K562 (cell line): ENCODE measurements around the gene MYL9. TPM values are rescaled to one million over a fixed set of nuclear protein-coding genes. Genes with fewer than 3 reads are reported as not detected.
A peak's percentile ranks its signal among the peaks of the same experiment; 100 is the strongest.

Experiments
- CAMTA2 ChIP-seq: fragments of 250-450 bp; sonication (Bioruptor Pico); conservative IDR thresholded peaks from 2 replicates; pipeline ENCODE4 v1.5.1; 2022
- CTBP1 ChIP-seq: fragments of 450-650 bp; IDR thresholded peaks from 2 replicates; pipeline ENCODE4 v1.6.1; 2016; ENCODE audit warnings: borderline replicate concordance
- CXXC5 ChIP-seq: fragments of 250-450 bp; sonication (Bioruptor Pico); IDR thresholded peaks from 2 replicates; pipeline ENCODE4 v1.8.0; 2022; ENCODE audit warnings: inconsistent platforms, mild to moderate bottlenecking, moderate library complexity
- HDAC2 ChIP-seq: fragments of 450-650 bp; IDR thresholded peaks from 2 replicates; pipeline ENCODE4 v1.6.1; 2016; ENCODE audit warnings: mild to moderate bottlenecking
- HLTF ChIP-seq: fragments of 450-650 bp; IDR thresholded peaks from 2 replicates; pipeline ENCODE4 v1.6.1; 2016
- JUND ChIP-seq, 2 experiments: IDR thresholded peaks; 2 replicates in 1 of 2; 3 replicates in 1 of 2; pipeline ENCODE4 v1.6.1; 2011; ENCODE audit warnings: borderline replicate concordance in 2 of 2, low read depth in 2 of 2, low read length in 2 of 2, improper control_type of control experiment in 1 of 2, missing biosample characterization in 1 of 2, missing genetic modification characterization in 1 of 2, missing genetic modification reagents in 1 of 2
- KDM5B ChIP-seq: fragments of 200-600 bp; sonication (generic); IDR thresholded peaks from 2 replicates; pipeline ENCODE4 v1.6.1; 2012; ENCODE audit warnings: low read depth, mild to moderate bottlenecking, moderate library complexity, low read length, control low read depth, inconsistent platforms; ENCODE audit not compliant: insufficient replicate concordance
- NFXL1 ChIP-seq: fragments of 450-650 bp; formaldehyde crosslinking; IDR thresholded peaks from 2 replicates; pipeline ENCODE4 v1.4.0; 2021; ENCODE audit warnings: mild to moderate bottlenecking
- NR0B1 ChIP-seq: fragments of 450-650 bp; IDR thresholded peaks from one replicate; pipeline ENCODE4 v1.6.1; 2018; ENCODE audit warnings: mild to moderate bottlenecking, moderate library complexity; ENCODE audit not compliant: partially characterized antibody
- POLR2B ChIP-seq: fragments of 450-650 bp; IDR thresholded peaks from 2 replicates; pipeline ENCODE4 v1.6.1; 2018; ENCODE audit warnings: low read depth; ENCODE audit not compliant: partially characterized antibody
- SAFB2 ChIP-seq: fragments of 200-400 bp; formaldehyde crosslinking; IDR thresholded peaks from 2 replicates; pipeline ENCODE4 v1.6.1; 2018; ENCODE audit warnings: borderline replicate concordance, low read length, low read depth, moderate library complexity; ENCODE audit not compliant: severe bottlenecking
- TEAD2 ChIP-seq: fragments of 450-650 bp; IDR thresholded peaks from 2 replicates; pipeline ENCODE4 v1.6.1; 2016; ENCODE audit warnings: missing genetic modification characterization, control low read depth, missing compliant biosample characterization
- U2AF2 ChIP-seq: fragments of 200-400 bp; formaldehyde crosslinking; optimal IDR thresholded peaks from 2 replicates; pipeline ENCODE3; 2017; ENCODE audit warnings: low read depth, mild to moderate bottlenecking, low read length
- ZFX ChIP-seq: sonication (generic); formaldehyde crosslinking; IDR thresholded peaks from 2 replicates; pipeline ENCODE4 v1.8.0; 2022; ENCODE audit warnings: mild to moderate bottlenecking, missing genetic modification reagents, moderate library complexity
- ZNF609 ChIP-seq: sonication (generic); formaldehyde crosslinking; IDR thresholded peaks from 2 replicates; pipeline ENCODE4 v1.8.1; 2023; ENCODE audit warnings: missing genetic modification reagents, mild to moderate bottlenecking, borderline replicate concordance
- polyA plus RNA-seq, 8 experiments: library from polyadenylated mRNA; depleted of rRNA in 4 of 8; stranded (reverse) in 5 of 8; unstranded in 3 of 8; fragments of >200 nt; fragmentation: Nextera tagmentation in 2 of 8; fragmentation: Illumina TruSeq in 1 of 8; extraction: Ambion mirVana in 2 of 8; extraction: Trizol in 1 of 8; gene quantifications; 2 replicates each; pipeline versions ENCODE4 v1.2.1 to v1.2.3, GENCODE V29; 2011 to 2014; ENCODE audit warnings: inconsistent platforms in 1 of 8, missing spikeins in 1 of 8
- total RNA-seq, 7 experiments: library from RNA; depleted of rRNA in 6 of 7; stranded (reverse); fragments of >200 nt in 6 of 7; fragmentation: Illumina TruSeq in 2 of 7; extraction: Trizol in 2 of 7; gene quantifications; 2 replicates each; pipeline versions ENCODE4 v1.2.1 to v1.2.3, GENCODE V29; 2011 to 2021; ENCODE audit warnings: low replicate concordance in 1 of 7
- TF ChIP-seq, protein P1 (sequence below): fragments of 250-450 bp; sonication (Bioruptor Pico); IDR thresholded peaks from 2 replicates; pipeline ENCODE4 v1.8.0; 2022; ENCODE audit warnings: inconsistent platforms
- TF ChIP-seq, protein P2 (sequence below): sonication (generic); formaldehyde crosslinking; IDR thresholded peaks from 2 replicates; pipeline ENCODE4 v1.9.0; 2022; ENCODE audit warnings: mild to moderate bottlenecking, missing genetic modification reagents

MYL9 gene
- total and polyA plus RNA-seq, 9 of the 15 experiments (the other 6 are each of a cell fraction or from before 2014, with no cell fraction given) = 0.11 to 3.2 (median 0.81) TPM; not detected in 1

- TF ChIP-seq TEAD2 (tag) (no peak), CTBP1 (peak; percentile 58; the same call in 1 of the 2 replicates), JUND (IDR thresholded peaks at IDR 0.05; ENCODE audit: borderline replicate concordance, low read depth, low read length) (no peak), JUND (tag; IDR thresholded peaks at IDR 0.05; ENCODE audit: borderline replicate concordance, low read depth, low read length) (no peak; the same call in 2 of the 3 replicates), NR0B1 (no peak), ZNF609 (CRISPR knock-in tag) (0 out of 2 replicates have a peak, but pooled peaks have one; percentile 39), CAMTA2 (CRISPR knock-in tag) (no peak), U2AF2 (no peak), CXXC5 (CRISPR knock-in tag) (peak; percentile 85), HLTF (0 out of 2 replicates have a peak, but pooled peaks have one; percentile 58), ZFX (CRISPR knock-in tag) (peak; percentile 80), KDM5B (peak; percentile 42), POLR2B (peak; percentile 27), SAFB2 (no peak), NFXL1 (CRISPR knock-in tag) (no peak), HDAC2 (no peak)
- TF ChIP-seq, protein P1, sequence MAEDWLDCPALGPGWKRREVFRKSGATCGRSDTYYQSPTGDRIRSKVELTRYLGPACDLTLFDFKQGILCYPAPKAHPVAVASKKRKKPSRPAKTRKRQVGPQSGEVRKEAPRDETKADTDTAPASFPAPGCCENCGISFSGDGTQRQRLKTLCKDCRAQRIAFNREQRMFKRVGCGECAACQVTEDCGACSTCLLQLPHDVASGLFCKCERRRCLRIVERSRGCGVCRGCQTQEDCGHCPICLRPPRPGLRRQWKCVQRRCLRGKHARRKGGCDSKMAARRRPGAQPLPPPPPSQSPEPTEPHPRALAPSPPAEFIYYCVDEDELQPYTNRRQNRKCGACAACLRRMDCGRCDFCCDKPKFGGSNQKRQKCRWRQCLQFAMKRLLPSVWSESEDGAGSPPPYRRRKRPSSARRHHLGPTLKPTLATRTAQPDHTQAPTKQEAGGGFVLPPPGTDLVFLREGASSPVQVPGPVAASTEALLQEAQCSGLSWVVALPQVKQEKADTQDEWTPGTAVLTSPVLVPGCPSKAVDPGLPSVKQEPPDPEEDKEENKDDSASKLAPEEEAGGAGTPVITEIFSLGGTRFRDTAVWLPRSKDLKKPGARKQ (CRISPR knock-in tag) = no peak
- TF ChIP-seq, protein P2, sequence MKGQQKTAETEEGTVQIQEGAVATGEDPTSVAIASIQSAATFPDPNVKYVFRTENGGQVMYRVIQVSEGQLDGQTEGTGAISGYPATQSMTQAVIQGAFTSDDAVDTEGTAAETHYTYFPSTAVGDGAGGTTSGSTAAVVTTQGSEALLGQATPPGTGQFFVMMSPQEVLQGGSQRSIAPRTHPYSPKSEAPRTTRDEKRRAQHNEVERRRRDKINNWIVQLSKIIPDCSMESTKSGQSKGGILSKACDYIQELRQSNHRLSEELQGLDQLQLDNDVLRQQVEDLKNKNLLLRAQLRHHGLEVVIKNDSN (CRISPR knock-in tag) = peak; percentile 39; the same call in 1 of the 2 replicates
These were observed 33.2 kb downstream of the MYL9 start (continued) for GRCh38 chr20:36574366-36575135.
